ENCODE measurements around the gene FKBP15.
"Not testable (repeated sequence)": the region's sequence is repeated elsewhere in the genome, so short reads cannot be mapped to it uniquely, and the experiment has no call there.

DNA sequence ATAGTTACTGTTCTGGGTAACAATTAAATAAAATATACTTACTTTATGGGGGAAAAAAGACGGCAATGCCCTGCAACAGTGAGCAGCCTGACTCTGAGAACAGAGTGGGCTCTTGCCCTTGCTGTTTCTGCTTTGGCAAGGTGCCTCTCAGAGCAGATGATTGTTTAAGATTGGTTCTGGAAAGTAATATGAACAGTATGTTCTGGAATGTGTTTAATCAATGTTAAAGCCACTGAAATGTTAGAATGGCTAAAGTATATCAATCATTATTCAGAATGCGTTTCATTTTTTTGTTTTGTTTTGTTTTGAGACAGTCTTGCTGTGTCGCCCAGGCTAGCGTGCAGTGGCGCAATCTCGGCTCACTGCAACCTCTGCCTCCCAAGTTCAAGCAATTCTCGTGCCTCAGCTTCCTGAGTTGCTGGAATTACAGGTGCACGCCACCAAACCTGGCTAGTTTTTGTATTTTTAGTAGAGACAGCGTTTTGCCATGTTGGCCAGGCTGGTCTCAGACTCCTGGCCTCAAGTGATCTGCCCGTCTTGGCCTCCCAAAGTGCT is 14.7 kb upstream of the FKBP15 start:
- TF ChIP-seq, protein P1, sequence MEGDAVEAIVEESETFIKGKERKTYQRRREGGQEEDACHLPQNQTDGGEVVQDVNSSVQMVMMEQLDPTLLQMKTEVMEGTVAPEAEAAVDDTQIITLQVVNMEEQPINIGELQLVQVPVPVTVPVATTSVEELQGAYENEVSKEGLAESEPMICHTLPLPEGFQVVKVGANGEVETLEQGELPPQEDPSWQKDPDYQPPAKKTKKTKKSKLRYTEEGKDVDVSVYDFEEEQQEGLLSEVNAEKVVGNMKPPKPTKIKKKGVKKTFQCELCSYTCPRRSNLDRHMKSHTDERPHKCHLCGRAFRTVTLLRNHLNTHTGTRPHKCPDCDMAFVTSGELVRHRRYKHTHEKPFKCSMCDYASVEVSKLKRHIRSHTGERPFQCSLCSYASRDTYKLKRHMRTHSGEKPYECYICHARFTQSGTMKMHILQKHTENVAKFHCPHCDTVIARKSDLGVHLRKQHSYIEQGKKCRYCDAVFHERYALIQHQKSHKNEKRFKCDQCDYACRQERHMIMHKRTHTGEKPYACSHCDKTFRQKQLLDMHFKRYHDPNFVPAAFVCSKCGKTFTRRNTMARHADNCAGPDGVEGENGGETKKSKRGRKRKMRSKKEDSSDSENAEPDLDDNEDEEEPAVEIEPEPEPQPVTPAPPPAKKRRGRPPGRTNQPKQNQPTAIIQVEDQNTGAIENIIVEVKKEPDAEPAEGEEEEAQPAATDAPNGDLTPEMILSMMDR (conservative IDR thresholded peaks at IDR 0.05), result not testable (repeated sequence)
- TF ChIP-seq ZFX (IDR thresholded peaks at IDR 0.05), result not testable (repeated sequence)
